Measurements from ENCODE around the gene DAB2. TPM values are rescaled to one million over a fixed set of nuclear protein-coding genes. Genes with fewer than 3 reads are reported as not detected.

The DAB2 gene
- total and polyA plus RNA-seq, 2 donors from 2014 or later: 138 to 199 TPM

DNA sequence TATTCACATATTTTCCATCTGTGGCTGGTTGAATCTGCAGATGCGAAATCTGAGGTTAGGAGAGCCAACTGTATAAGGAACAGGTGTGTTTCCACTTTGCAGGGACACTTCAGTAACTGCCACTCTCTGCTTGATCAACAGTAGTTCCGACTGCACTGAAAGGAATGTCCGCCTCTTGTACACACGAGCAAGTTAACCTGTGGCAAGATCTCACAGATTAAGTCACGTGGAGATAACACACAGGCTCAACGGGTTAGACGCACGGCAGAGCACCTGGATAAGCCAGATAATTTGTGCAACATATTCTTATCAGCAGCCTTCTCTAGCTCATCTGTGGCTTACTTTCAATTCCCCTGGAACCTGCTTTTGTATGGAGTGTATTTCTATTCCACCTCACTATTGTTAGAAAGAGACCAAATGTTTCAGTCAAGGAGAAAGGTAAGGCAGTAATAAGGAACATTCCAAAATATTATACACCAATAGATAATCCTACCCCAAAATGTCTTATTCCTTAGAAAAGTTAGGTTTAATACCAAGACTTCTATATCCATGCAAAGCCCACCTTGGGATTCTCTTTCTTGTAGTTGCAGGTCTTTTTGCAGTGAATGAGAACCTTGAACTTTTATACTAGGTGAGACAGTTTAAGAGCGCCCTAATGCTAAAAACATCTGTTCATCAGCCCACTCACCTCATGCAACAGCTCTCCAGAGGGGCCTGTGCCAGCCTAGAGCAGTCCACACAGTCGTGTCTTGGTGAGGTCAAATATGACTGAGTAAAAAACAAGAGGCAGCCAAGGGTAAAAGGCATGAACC lies 54.0 kb downstream of the DAB2 start:
- TF ChIP-seq, protein P1, sequence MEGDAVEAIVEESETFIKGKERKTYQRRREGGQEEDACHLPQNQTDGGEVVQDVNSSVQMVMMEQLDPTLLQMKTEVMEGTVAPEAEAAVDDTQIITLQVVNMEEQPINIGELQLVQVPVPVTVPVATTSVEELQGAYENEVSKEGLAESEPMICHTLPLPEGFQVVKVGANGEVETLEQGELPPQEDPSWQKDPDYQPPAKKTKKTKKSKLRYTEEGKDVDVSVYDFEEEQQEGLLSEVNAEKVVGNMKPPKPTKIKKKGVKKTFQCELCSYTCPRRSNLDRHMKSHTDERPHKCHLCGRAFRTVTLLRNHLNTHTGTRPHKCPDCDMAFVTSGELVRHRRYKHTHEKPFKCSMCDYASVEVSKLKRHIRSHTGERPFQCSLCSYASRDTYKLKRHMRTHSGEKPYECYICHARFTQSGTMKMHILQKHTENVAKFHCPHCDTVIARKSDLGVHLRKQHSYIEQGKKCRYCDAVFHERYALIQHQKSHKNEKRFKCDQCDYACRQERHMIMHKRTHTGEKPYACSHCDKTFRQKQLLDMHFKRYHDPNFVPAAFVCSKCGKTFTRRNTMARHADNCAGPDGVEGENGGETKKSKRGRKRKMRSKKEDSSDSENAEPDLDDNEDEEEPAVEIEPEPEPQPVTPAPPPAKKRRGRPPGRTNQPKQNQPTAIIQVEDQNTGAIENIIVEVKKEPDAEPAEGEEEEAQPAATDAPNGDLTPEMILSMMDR (IDR thresholded peaks at IDR 0.05; ENCODE audit: borderline replicate concordance, extremely low read depth, insufficient read depth): no peak
- H3K36me3 ChIP-seq (ENCODE audit: control insufficient read depth in 2 of 3, insufficient read depth in 3 of 3, low read length in 3 of 3): peaks cover 2 to 24% (median 7%) of the 10 kb centered on the region in 3 donors
- peaks cover 4 to 58% (median 14%) of the 10 kb centered on the region in 3 donors for H3K4me1 ChIP-seq (ENCODE audit: control insufficient read depth in 2 of 3, insufficient read depth in 2 of 3, low read depth in 1 of 3, low read length in 3 of 3)
- H3K9me3 ChIP-seq (ENCODE audit: control insufficient read depth in 2 of 3, insufficient read depth in 1 of 3, low read length in 3 of 3): no peaks in the 10 kb centered on the region
- FAIRE-seq: no peak
- H3K9ac ChIP-seq (ENCODE audit: low read length in 3 of 3): peak overlapping the region in 1 of 3 donors; percentile 4
- H3K27me3 ChIP-seq (ENCODE audit: control insufficient read depth, insufficient read depth, low read length): no peaks in the 10 kb centered on the region
- DNase-seq: peak in 1 of 5 donors; percentile 28
- H3K27ac ChIP-seq (ENCODE audit: low read depth in 2 of 2, low read length in 2 of 2): peak overlapping the region; percentile 57 to 60
- H3K4me3 ChIP-seq (ENCODE audit: low read length in 3 of 3): no peak overlapping the region
- intact Hi-C loops (cut with DNase I): no loop called here

DNA sequence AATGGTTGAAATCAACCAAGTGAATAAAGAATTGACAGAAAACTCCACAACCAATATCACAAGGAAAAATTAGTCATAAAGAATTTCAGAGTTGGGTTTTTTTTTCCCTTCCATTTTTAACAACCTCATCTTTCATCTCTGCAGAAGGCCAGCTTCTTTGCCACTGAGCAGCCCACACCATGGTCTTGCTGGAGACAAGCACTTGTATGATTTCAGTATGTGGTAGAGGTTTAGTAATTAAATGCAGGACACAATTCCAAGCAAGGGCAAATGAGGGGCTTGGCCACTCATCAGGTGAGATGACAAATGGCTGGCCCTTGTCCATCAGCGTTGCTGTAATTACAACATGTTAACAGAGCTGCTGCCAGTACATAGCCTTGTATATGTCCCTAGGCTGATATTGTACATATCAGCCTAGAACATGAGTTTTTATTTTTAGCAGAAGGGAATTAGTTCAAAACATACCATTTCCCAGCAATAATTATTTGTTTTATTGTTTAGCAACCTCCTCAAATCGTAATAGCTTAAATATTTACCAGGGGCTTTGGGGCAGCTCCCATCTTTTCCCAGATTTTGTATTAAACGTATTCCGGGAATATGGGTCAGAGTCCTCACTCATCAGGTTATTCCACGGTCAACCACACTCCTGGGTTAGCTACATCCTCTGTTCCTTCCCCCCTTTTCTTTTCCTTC lies 55.5 kb downstream of the DAB2 start:
- intact Hi-C loops (cut with DNase I): no loop called here
- TF ChIP-seq, protein P1 (IDR thresholded peaks at IDR 0.05; ENCODE audit: borderline replicate concordance, extremely low read depth, insufficient read depth): no peak
- Histone ChIP-seq H3K4me1 (ENCODE audit: control insufficient read depth in 2 of 3, insufficient read depth in 2 of 3, low read depth in 1 of 3, low read length in 3 of 3) (peaks cover 4 to 50% (median 13%) of the 10 kb centered on the region in 3 donors), H3K27me3 (ENCODE audit: control insufficient read depth, insufficient read depth, low read length) (no peaks in the 10 kb centered on the region), H3K27ac (ENCODE audit: low read depth in 2 of 2, low read length in 2 of 2) (peak overlapping the region in 1 of 2 donors; percentile 6), H3K36me3 (ENCODE audit: control insufficient read depth in 2 of 3, insufficient read depth in 3 of 3, low read length in 3 of 3) (peaks cover 2 to 17% (median 7%) of the 10 kb centered on the region in 3 donors), H3K9me3 (ENCODE audit: control insufficient read depth in 2 of 3, insufficient read depth in 1 of 3, low read length in 3 of 3) (no peaks in the 10 kb centered on the region), H3K4me3 (ENCODE audit: low read length in 3 of 3) (no peak overlapping the region), H3K9ac (ENCODE audit: low read length in 3 of 3) (no peak overlapping the region)
- DNase-seq (no peak), FAIRE-seq (no peak)

DNA sequence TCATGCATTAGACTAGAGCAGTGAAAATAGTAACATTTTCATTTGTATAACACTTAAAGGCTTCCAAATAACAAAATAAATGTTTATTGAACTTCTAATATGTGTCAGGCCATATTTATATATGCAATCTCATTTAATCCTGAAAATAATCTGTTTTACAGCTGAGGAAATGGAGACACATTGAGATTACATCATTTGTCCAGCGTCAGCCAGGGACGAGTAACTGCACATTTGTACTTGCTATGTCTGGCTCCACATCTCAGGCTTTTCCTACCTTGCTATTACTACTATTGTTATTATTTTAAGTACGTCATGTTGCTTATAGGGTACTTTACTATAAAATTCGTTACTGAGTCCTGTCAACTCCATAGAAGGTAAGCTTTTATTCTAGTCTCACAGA lies 56.7 kb downstream of the DAB2 start:
- Histone ChIP-seq H3K4me3 (ENCODE audit: low read length in 3 of 3) (no peak overlapping the region), H3K9me3 (ENCODE audit: control insufficient read depth in 2 of 3, insufficient read depth in 1 of 3, low read length in 3 of 3) (no peaks in the 10 kb centered on the region), H3K27ac (ENCODE audit: low read depth in 2 of 2, low read length in 2 of 2) (peak overlapping the region in 1 of 2 donors; percentile 6), H3K9ac (ENCODE audit: low read length in 3 of 3) (no peak overlapping the region), H3K4me1 (ENCODE audit: control insufficient read depth in 2 of 3, insufficient read depth in 2 of 3, low read depth in 1 of 3, low read length in 3 of 3) (peaks cover 0 to 41% (median 9%) of the 10 kb centered on the region in 3 donors), H3K27me3 (ENCODE audit: control insufficient read depth, insufficient read depth, low read length) (no peaks in the 10 kb centered on the region), H3K36me3 (ENCODE audit: control insufficient read depth in 2 of 3, insufficient read depth in 3 of 3, low read length in 3 of 3) (peaks cover 2 to 9% (median 7%) of the 10 kb centered on the region in 3 donors)
- intact Hi-C loops (cut with DNase I): no loop called here
- TF ChIP-seq, protein P1 (IDR thresholded peaks at IDR 0.05; ENCODE audit: borderline replicate concordance, extremely low read depth, insufficient read depth): no peak
- FAIRE-seq: no peak
- DNase-seq: no peak

Measured in kidney (tissue), 14 donors.